Loucy (cell line): ENCODE results near the gene MPHOSPH8.
"Not testable (repeated sequence)": the region's sequence is repeated elsewhere in the genome, so short reads cannot be mapped to it uniquely, and the experiment has no call there.

Source experiments
- H2AFZ ChIP-seq: fragments of 200-600 bp; sonication (generic); 2 replicates; pipeline ENCODE4 v1.6.0; 2016; ENCODE audit warnings: antibody characterized with exemption, mild to moderate bottlenecking, low read length, moderate library complexity
- H3F3A ChIP-seq: fragments of 200-600 bp; 2 replicates; pipeline ENCODE4 v1.6.0; 2016; ENCODE audit warnings: antibody characterized with exemption, low read depth, mild to moderate bottlenecking
- H3K27me3 ChIP-seq: fragments of 200-600 bp; sonication (generic); 2 replicates; pipeline ENCODE4 v1.6.1; 2014; ENCODE audit warnings: low read length, mild to moderate bottlenecking; ENCODE audit not compliant: insufficient read depth, poor library complexity, severe bottlenecking
- H3K36me3 ChIP-seq: fragments of 200-600 bp; sonication (generic); 2 replicates; pipeline ENCODE4 v1.6.1; 2016; ENCODE audit warnings: low read length; ENCODE audit not compliant: insufficient read depth
- H3K4me1 ChIP-seq: fragments of 200-600 bp; sonication (generic); 2 replicates; pipeline ENCODE4 v1.5.1; 2014; ENCODE audit warnings: low read length, mild to moderate bottlenecking; ENCODE audit not compliant: insufficient read depth, poor library complexity, severe bottlenecking
- H3K4me2 ChIP-seq: fragments of 200-600 bp; sonication (generic); 2 replicates; pipeline ENCODE4 v1.6.0; 2014; ENCODE audit warnings: antibody characterized with exemption, low read length, low read depth, mild to moderate bottlenecking; ENCODE audit not compliant: poor library complexity, severe bottlenecking
- H3K4me3 ChIP-seq: fragments of 200-600 bp; sonication (generic); 2 replicates; pipeline ENCODE4 v1.5.1; 2014; ENCODE audit warnings: low read length, mild to moderate bottlenecking, mixed read lengths; ENCODE audit not compliant: poor library complexity, severe bottlenecking
- H3K79me2 ChIP-seq: fragments of 200-600 bp; sonication (generic); 2 replicates; pipeline ENCODE4 v1.6.1; 2014; ENCODE audit warnings: low read length; ENCODE audit not compliant: insufficient read depth
- H3K9ac ChIP-seq: fragments of 200-600 bp; sonication (generic); 2 replicates; pipeline ENCODE4 v1.6.0; 2014; ENCODE audit warnings: mild to moderate bottlenecking, low read depth, low read length, moderate library complexity; ENCODE audit not compliant: poor library complexity, severe bottlenecking
- H3K9me2 ChIP-seq: fragments of 200-600 bp; sonication (generic); replicated peaks from 2 replicates; pipeline ENCODE4 v1.6.1; 2016; ENCODE audit warnings: low read depth, low read length, mixed read lengths
- H3K9me3 ChIP-seq: fragments of 200-600 bp; sonication (generic); 2 replicates; pipeline ENCODE4 v1.6.1; 2014; ENCODE audit warnings: mild to moderate bottlenecking, antibody characterized with exemption, low read length, low read depth; ENCODE audit not compliant: insufficient read depth
- H4K20me1 ChIP-seq: fragments of 200-600 bp; sonication (generic); 2 replicates; pipeline ENCODE4 v1.6.0; 2014; ENCODE audit warnings: antibody characterized with exemption, low read length, mild to moderate bottlenecking; ENCODE audit not compliant: insufficient read depth, poor library complexity, severe bottlenecking
- CTCF ChIP-seq: fragments of 200-600 bp; sonication (generic); conservative IDR thresholded peaks from 2 replicates; pipeline ENCODE4 v1.5.1; 2014; ENCODE audit warnings: mild to moderate bottlenecking, antibody characterized with exemption, low read length
- EZH2phosphoT487 ChIP-seq: fragments of 200-600 bp; IDR thresholded peaks from 2 replicates; pipeline ENCODE4 v1.6.1; 2018; ENCODE audit warnings: antibody characterized with exemption, mild to moderate bottlenecking, moderate library complexity, borderline replicate concordance

Gene MPHOSPH8

GRCh38 chr13:19709782-19710181, 76.3 kb downstream of the MPHOSPH8 start:
- not testable (repeated sequence) for H3F3A ChIP-seq, H3K9me3 ChIP-seq, H3K9ac ChIP-seq, H3K9me2 ChIP-seq, H3K4me3 ChIP-seq, H3K4me2 ChIP-seq, H2AFZ ChIP-seq, H3K27me3 ChIP-seq, H3K4me1 ChIP-seq
- Histone ChIP-seq H3K36me3 (peaks cover 32% of the 10 kb centered on the region; the same call in 1 of the 2 replicates), H3K79me2 (peaks cover 23% of the 10 kb centered on the region; the same call in 1 of the 2 replicates), H4K20me1 (peaks cover 18% of the 10 kb centered on the region)

GRCh38 chr13:19713186-19713965, 79.9 kb downstream of the MPHOSPH8 start:
- Histone ChIP-seq H3K9ac (no peak overlapping the region), H3K4me2 (no peak overlapping the region), H4K20me1 (peaks cover 15% of the 10 kb centered on the region), H3K9me3 (no peaks in the 10 kb centered on the region), H3K79me2 (peaks cover 43% of the 10 kb centered on the region), H3K36me3 (peaks cover 51% of the 10 kb centered on the region), H3K27me3 (no peaks in the 10 kb centered on the region), H3K4me3 (no peak overlapping the region), H3K4me1 (no peaks in the 10 kb centered on the region), H3K9me2 (no peaks in the 10 kb centered on the region), H2AFZ (no peak overlapping the region), H3F3A (no peaks in the 10 kb centered on the region)
- TF ChIP-seq EZH2phosphoT487: no peak
- TF ChIP-seq CTCF: no peak

GRCh38 chr13:19720039-19720438, 86.6 kb downstream of the MPHOSPH8 start:
- H3K9me2 ChIP-seq: no peaks in the 10 kb centered on the region
- H3K4me2 ChIP-seq: no peak overlapping the region
- no peak for TF ChIP-seq CTCF
- TF ChIP-seq EZH2phosphoT487: no peak
- H3K4me1 ChIP-seq: no peaks in the 10 kb centered on the region
- H3K27me3 ChIP-seq: no peaks in the 10 kb centered on the region
- no peak overlapping the region for H3K9ac ChIP-seq
- peaks cover 50% of the 10 kb centered on the region for H3K36me3 ChIP-seq
- peaks cover 30% of the 10 kb centered on the region for H4K20me1 ChIP-seq
- peaks cover 57% of the 10 kb centered on the region for H3K79me2 ChIP-seq
- H3K4me3 ChIP-seq: no peak overlapping the region
- H3F3A ChIP-seq: no peaks in the 10 kb centered on the region
- no peaks in the 10 kb centered on the region for H3K9me3 ChIP-seq
- H2AFZ ChIP-seq: no peak overlapping the region
